B cell (primary cell): ENCODE data around the gene RLN3. TPM values are rescaled to one million over a fixed set of nuclear protein-coding genes. Genes with fewer than 3 reads are reported as not detected.

Source experiments
- ATAC-seq: fragments of 200-7000 bp; cut with Tn5 transposase; one replicate; pipeline ENCODE4 v1.10.0; 2021; ENCODE audit warnings: low read depth, mild to moderate bottlenecking, moderate number of reproducible peaks, moderate library complexity
- CTCF ChIA-PET: fragments of 350-600 bp; sonication (Branson Sonifier 250); formaldehyde crosslinking; loops from one replicate; lab custom pipeline; 2021; ENCODE audit warnings: antibody characterized with exemption, inconsistent platforms; lab: Charles Lee
- POLR2A ChIA-PET: fragments of 350-600 bp; sonication (Branson Sonifier 250); formaldehyde crosslinking; loops from one replicate; lab custom pipeline; 2021; ENCODE audit warnings: antibody characterized with exemption; lab: Charles Lee
- DNase-seq: peaks from one replicate; pipeline ENCODE4 v3.0.0; 2013
- H2AFZ ChIP-seq: 2 replicates; pipeline ENCODE4 v1.6.1; 2012; ENCODE audit warnings: mild to moderate bottlenecking, low read depth, low read length; ENCODE audit not compliant: insufficient read depth, poor library complexity, severe bottlenecking
- H3K27ac ChIP-seq, 2 donors: 1 replicate in 1 of 2; 2 replicates in 1 of 2; pipeline ENCODE4 v1.5.1; 2012 to 2013; ENCODE audit warnings: low read length in 2 of 2, mild to moderate bottlenecking in 2 of 2, moderate library complexity in 1 of 2
- H3K27me3 ChIP-seq, 4 experiments: fragments of 200-600 bp in 1 of 4; sonication (generic) in 1 of 4; replicated peaks in 1 of 4; 1 replicate in 2 of 4; 2 replicates in 2 of 4; pipeline versions ENCODE4 v1.6.1 to v1.7.0; 2013 to 2016; ENCODE audit warnings: low read length in 3 of 4, mild to moderate bottlenecking in 2 of 4, mixed read lengths in 1 of 4, moderate library complexity in 1 of 4; ENCODE audit not compliant: insufficient read depth in 4 of 4, control insufficient read depth in 3 of 4; ENCODE audit errors: control extremely low read depth in 1 of 4
- H3K36me3 ChIP-seq, 2 experiments: replicated peaks in 1 of 2; 1 replicate in 1 of 2; 2 replicates in 1 of 2; pipeline versions ENCODE4 v1.6.1 to v1.7.1; 2013; ENCODE audit warnings: low read length in 1 of 2; ENCODE audit not compliant: insufficient read depth in 2 of 2, control insufficient read depth in 1 of 2; ENCODE audit errors: control extremely low read depth in 1 of 2, extremely low read depth in 1 of 2
- H3K4me1 ChIP-seq, 2 donors: fragments of 200-600 bp in 1 of 2; sonication (generic) in 1 of 2; 1 replicate in 1 of 2; 2 replicates in 1 of 2; pipeline versions ENCODE4 v1.5.1 to v1.6.1; 2013 to 2017; ENCODE audit warnings: low read length in 2 of 2; ENCODE audit not compliant: control insufficient read depth in 2 of 2, insufficient read depth in 2 of 2
- H3K4me2 ChIP-seq: replicated peaks from 2 replicates; pipeline ENCODE3; 2012; ENCODE audit warnings: mild to moderate bottlenecking, low read depth, low read length; ENCODE audit not compliant: poor library complexity, severe bottlenecking
- H3K4me3 ChIP-seq, 5 experiments: fragments of 200-600 bp in 1 of 5; sonication (generic) in 1 of 5; 1 replicate in 3 of 5; 2 replicates in 2 of 5; pipeline versions ENCODE4 v1.5.1 to v1.7.0; 2011 to 2016; ENCODE audit warnings: low read length in 4 of 5, mild to moderate bottlenecking in 4 of 5, low read depth in 2 of 5, control low read depth in 1 of 5, moderate library complexity in 1 of 5; ENCODE audit not compliant: insufficient read depth in 1 of 5; ENCODE audit errors: control extremely low read depth in 1 of 5, extremely low read depth in 1 of 5
- H3K79me2 ChIP-seq: fragments of 200-600 bp; sonication (generic); one replicate; pipeline ENCODE4 v1.6.0; 2016; ENCODE audit warnings: low read length; ENCODE audit not compliant: control insufficient read depth, insufficient read depth
- H3K9ac ChIP-seq: fragments of 200-600 bp; sonication (generic); 2 replicates; pipeline ENCODE4 v1.6.1; 2017; ENCODE audit warnings: mild to moderate bottlenecking, low read length, moderate library complexity
- H3K9me3 ChIP-seq, 3 donors: one replicate each; pipeline versions ENCODE4 v1.6.1 to v1.7.1; 2013; ENCODE audit warnings: low read length in 2 of 3; ENCODE audit not compliant: control insufficient read depth in 2 of 3, insufficient read depth in 1 of 3; ENCODE audit errors: control extremely low read depth in 1 of 3
- H4K20me1 ChIP-seq: 2 replicates; pipeline ENCODE4 v1.6.0; 2012; ENCODE audit warnings: mild to moderate bottlenecking, low read length; ENCODE audit not compliant: insufficient read depth, control insufficient read depth, poor library complexity, severe bottlenecking
- H3K27ac Mint-ChIP-seq: one replicate; pipeline ENCODE4 v1.8.0; 2021; ENCODE audit warnings: mixed read lengths
- H3K27me3 Mint-ChIP-seq: one replicate; pipeline ENCODE4 v1.8.0; 2021; ENCODE audit warnings: mixed read lengths
- H3K4me1 Mint-ChIP-seq: one replicate; pipeline ENCODE4 v1.8.0; 2021; ENCODE audit warnings: mixed read lengths
- H3K4me3 Mint-ChIP-seq: one replicate; pipeline ENCODE4 v1.8.0; 2021; ENCODE audit warnings: mixed read lengths
- H3K9me3 Mint-ChIP-seq: one replicate; pipeline ENCODE4 v1.8.0; 2022; ENCODE audit warnings: mixed read lengths; ENCODE audit not compliant: insufficient read depth
- CTCF ChIP-seq: fragments of 200-600 bp; IDR thresholded peaks from one replicate; pipeline ENCODE4 v1.8.0; 2022; ENCODE audit warnings: antibody characterized with exemption, mild to moderate bottlenecking
- EZH2 ChIP-seq: IDR thresholded peaks from 2 replicates; pipeline ENCODE4 v1.6.1; 2012; ENCODE audit warnings: borderline replicate concordance, low read depth, mild to moderate bottlenecking, moderate library complexity, low read length; ENCODE audit not compliant: insufficient read depth, poor library complexity, severe bottlenecking
- WGBS: methylation state at CpG from one replicate; pipeline ENCODE4 v1.1.5; 2013; ENCODE audit warnings: missing lambda C conversion rate; ENCODE audit not compliant: insufficient coverage; 5-methylcytosine and 5-hydroxymethylcytosine counted together
- intact Hi-C: fragments of 100-400 bp; cut with micrococcal nuclease; formaldehyde crosslinking; loops from one replicate; pipeline ENCODE4 v1.10.0; 2022
- polyA plus RNA-seq: library from polyadenylated mRNA; depleted of rRNA; stranded (reverse); fragments of >200 nt; gene quantifications from 2 replicates; pipeline ENCODE4 v1.2.3, GENCODE V29; 2012
- total RNA-seq, 2 donors: library from RNA; stranded (reverse); fragments of 120-200 nt in 1 of 2; gene quantifications; 1 replicate in 1 of 2; 2 replicates in 1 of 2; pipeline versions ENCODE4 v1.2.3 to v1.2.4, GENCODE V29; 2013 to 2022

The RLN3 gene
- total and polyA plus RNA-seq, 2 donors (not counting 1 experiment from before 2014, with no cell fraction given) = 0.42 TPM; not detected in 1

GRCh38 chr19:14051980-14052379 lies 24.0 kb downstream of the RLN3 start:
- TF ChIP-seq EZH2 (no peak), CTCF (no peak)
- intact Hi-C loops = no loop called here
- POLR2A ChIA-PET = interaction anchor here (0.8 kb wide), 1 partner anchor 243 kb away, joined by 7 read pairs; no protein-coding TSS in a partner anchor
- Histone ChIP-seq H3K27me3 (peaks cover 0 to 8% (median 4%) of the 10 kb centered on the region in 4 experiments), H2AFZ (no peak overlapping the region), H3K79me2 (no peaks in the 10 kb centered on the region), H3K4me1 (peaks cover 0 to 2% of the 10 kb centered on the region in 2 donors), H3K4me2 (no peak overlapping the region), H3K4me3 (no peak overlapping the region), H3K9ac (no peak overlapping the region), H4K20me1 (peaks cover 20% of the 10 kb centered on the region), H3K9me3 (peaks cover 0 to 11% (median 2%) of the 10 kb centered on the region in 3 donors), H3K27ac (no peak overlapping the region), H3K36me3 (peaks cover 9 to 44% of the 10 kb centered on the region in 2 experiments)
- ATAC-seq = no peak
- Mint-ChIP-seq H3K9me3 (no peaks in the 10 kb centered on the region), H3K27ac (no peak overlapping the region), H3K4me3 (no peak overlapping the region), H3K27me3 (peaks cover 5% of the 10 kb centered on the region), H3K4me1 (peaks cover 3% of the 10 kb centered on the region)
- 83% methylated on average over 7 of the region's 9 CpGs for WGBS
- DNase-seq = no peak
- CTCF ChIA-PET = interaction anchor here (0.5 to 2.0 kb wide), 5 partner anchors 8 to 308 kb away, joined by 3 to 8 read pairs (median 3); partner anchors contain the start of gene MISP3

DNA sequence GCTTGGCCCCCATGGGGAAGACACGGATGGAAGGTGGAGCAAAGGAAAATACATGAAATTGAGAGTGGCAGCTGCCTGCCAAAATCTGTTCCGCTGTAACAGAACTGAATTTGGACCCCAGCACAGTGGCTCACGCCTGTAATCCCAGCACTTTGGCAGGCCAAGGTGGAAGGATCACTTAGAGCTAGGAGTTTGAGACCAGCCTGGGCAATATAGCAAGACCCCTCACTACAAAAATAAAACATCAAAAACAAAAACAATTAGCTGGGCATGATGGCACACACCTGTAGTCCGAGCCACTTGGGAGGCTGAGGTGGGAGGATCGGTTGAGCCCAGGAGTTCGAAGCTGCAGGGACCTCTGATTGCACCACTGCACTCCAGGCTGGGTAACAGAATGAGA lies 24.5 kb downstream of the RLN3 start:
- peaks cover 4% of the 10 kb centered on the region for H3K4me1 Mint-ChIP-seq
- WGBS = 97% methylated on average over 4 of the region's 6 CpGs
- no peaks in the 10 kb centered on the region for H3K79me2 ChIP-seq
- no peak for ATAC-seq
- ChIA-PET POLR2A (interaction anchor here (0.6 to 0.7 kb wide), 2 partner anchors 9 to 37 kb away, joined by 3 to 6 read pairs; no protein-coding TSS in a partner anchor), CTCF (interaction anchor here (0.5 to 2.0 kb wide), 7 partner anchors 9 to 308 kb away, joined by 3 to 8 read pairs (median 3); partner anchors contain the start of gene MISP3)
- H3K4me3 Mint-ChIP-seq = no peak overlapping the region
- TF ChIP-seq CTCF = no peak
- TF ChIP-seq EZH2 = no peak
- H3K9me3 Mint-ChIP-seq = no peaks in the 10 kb centered on the region
- no peak overlapping the region for H3K9ac ChIP-seq
- H2AFZ ChIP-seq = no peak overlapping the region
- H3K27me3 ChIP-seq = peaks cover 0 to 12% (median 6%) of the 10 kb centered on the region in 4 experiments
- no peak overlapping the region for H3K4me2 ChIP-seq
- peaks cover 20% of the 10 kb centered on the region for H4K20me1 ChIP-seq
- H3K36me3 ChIP-seq = peaks cover 9 to 44% of the 10 kb centered on the region in 2 experiments
- no peak overlapping the region for H3K27ac Mint-ChIP-seq
- H3K4me1 ChIP-seq = peaks cover 2 to 5% of the 10 kb centered on the region in 2 donors
- no peak for DNase-seq
- no peak overlapping the region for H3K4me3 ChIP-seq
- peaks cover 6% of the 10 kb centered on the region for H3K27me3 Mint-ChIP-seq
- H3K9me3 ChIP-seq = peaks cover 0 to 11% (median 2%) of the 10 kb centered on the region in 3 donors
- intact Hi-C loops = no loop called here
- H3K27ac ChIP-seq = no peak overlapping the region
